HG02678 (cell line): ENCODE results near the gene LAX1.
A peak's percentile ranks its signal among the peaks of the same experiment; 100 is the strongest.
"Not testable (repeated sequence)": the region's sequence is repeated elsewhere in the genome, so short reads cannot be mapped to it uniquely, and the experiment has no call there.

Experiments used
- ATAC-seq: cut with Tn5 transposase; IDR thresholded peaks from one replicate; pipeline ENCODE4 v1.9.1; 2021; ENCODE audit warnings: mild to moderate bottlenecking, moderate library complexity; ENCODE audit not compliant: unreplicated experiment

LAX1 gene

GRCh38 chr1:203765029-203765837 is at the start of gene LAX1:
Gene LAX1, plus strand, starts transcription at chr1:203765183. Its CDS starts 383 bp downstream, at chr1:203765566.
- no peak for ATAC-seq

GRCh38 chr1:203717120-203717519 is 47.9 kb upstream of the LAX1 start:
- no peak for ATAC-seq

GRCh38 chr1:203720242-203720641 is 44.7 kb upstream of the LAX1 start:
- no peak for ATAC-seq

- ATAC-seq: no peak
Measured at GRCh38 chr1:203722909-203723308, 42.1 kb upstream of the LAX1 start.

DNA sequence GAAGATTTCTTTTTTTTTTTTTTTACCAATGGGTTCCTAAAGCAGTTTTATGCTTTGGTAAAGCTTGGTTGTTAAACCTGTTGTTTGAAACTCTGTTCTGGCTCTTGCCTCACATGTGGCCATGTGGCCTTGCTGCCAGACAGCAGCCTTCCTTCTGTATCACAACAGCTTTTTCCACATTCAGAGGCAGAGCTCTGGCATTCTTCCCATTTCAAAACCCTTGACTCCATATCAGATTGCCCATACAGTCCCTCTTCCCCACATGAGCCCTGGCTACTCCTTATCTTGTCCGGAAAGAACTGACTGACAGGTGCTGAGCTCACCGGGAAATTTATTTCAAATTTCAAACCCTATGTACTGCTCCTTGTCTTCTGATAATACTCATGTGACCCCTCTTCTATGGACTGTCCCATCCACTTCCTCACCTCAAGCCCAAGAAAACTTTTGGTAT is 38.5 kb upstream of the LAX1 start:
- ATAC-seq: no peak

DNA sequence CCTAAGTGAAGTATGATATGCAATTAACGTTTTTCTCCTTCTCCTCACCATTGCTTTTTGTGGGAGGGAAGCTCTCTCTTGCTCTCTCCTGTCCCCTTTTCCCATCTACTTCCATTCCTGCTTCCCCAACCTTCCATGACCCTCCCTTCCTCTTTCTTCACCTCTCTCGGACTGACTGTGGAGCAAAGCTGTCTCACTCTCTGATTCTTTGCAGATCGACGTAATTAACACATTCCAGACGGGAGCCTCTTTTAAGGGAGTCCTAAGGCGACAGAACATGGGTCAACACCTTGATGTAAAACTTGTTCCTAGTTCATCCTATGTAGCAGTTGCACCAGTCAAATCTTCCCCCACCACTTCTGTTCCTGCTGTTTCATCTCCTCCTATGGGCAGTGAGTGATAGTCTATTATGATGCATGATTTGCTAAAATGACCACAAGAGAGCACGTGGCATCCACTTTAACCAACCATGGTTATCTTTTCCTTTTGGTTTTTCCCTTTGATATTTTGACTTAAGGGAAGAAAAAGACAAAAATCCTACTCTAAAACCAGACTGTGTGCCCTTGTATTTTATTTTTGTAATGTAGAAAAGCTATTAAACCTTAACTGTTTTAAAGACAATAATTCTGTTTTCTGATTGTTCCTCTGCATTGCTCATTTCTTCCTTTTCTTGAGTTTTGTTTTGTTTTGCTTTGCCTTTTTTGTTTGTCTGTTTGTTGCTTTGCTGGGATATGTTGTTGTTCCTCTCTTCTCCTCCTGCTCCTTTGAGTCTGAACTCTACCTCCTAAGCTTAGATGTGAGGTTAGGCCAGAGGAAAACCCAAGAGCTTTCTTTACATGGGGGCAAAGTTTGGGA is 31.7 kb upstream of the LAX1 start:
- ATAC-seq: no peak

GRCh38 chr1:203742436-203742835 is 22.5 kb upstream of the LAX1 start:
- no peak for ATAC-seq

GRCh38 chr1:203743091-203743571 is 21.9 kb upstream of the LAX1 start:
- ATAC-seq: no peak

DNA sequence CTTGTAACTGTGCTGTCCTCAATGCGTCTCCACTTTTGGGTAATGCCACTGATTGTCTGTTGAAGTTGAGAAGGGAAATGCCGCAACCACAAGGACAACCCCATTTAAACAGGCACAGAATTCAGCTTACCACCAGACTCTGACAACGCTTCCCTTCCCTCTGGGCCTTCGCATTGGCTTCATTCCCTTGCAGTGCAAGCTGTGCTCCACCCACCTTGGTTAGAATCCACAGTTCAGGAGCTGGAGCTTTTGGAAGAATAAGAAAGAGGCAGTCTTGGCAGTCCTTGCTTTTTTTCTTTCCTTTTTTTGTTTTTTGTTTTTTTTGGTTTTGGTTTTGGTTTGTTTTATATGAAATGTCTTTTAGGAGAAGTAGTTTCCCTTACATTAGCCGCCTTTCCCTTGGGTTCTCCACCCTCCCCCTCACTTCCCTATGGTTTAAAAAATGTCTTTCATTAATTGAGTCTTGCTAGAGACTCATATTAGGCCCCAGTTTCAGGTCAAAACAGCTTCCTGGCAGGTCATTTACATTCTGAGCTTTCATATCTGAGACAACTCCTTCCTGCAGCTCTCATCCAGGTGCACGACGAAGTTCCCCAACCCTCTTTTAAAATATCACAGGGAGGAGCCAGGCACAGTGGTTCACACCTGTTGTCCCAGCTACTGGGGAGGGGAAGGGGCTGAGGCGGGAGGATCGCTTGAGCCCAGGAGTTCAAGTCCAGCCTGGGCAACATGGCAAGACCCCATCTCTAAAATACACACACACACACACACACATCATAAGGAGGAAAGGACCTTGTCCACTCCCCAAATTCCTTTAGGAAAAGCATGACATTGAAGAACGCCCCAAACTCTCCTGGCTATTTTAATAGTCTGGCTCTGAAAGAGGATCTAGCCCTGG is 20.7 kb upstream of the LAX1 start:
- peak; percentile 66 for ATAC-seq

GRCh38 chr1:203746281-203746680 is 18.7 kb upstream of the LAX1 start:
- no peak for ATAC-seq

DNA sequence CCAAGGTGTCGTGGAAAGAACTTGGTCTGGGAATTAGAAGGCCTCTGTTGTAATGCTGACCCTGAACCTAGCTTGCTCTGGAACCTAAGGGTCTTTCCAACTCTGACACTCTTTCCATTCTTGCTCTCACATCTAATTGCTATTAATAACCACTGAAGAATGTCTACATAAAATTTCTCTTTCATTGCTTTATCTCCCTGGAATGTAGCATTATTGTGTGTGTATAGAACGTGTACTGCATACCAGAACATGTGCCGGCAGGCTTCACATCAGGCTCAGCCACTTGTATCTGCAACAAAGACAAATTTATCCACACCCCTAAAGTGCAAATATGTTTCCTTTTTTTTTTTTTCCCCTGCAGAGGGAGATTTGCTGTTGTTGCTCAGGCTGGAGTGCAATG is 13.9 kb upstream of the LAX1 start:
- no peak for ATAC-seq

DNA sequence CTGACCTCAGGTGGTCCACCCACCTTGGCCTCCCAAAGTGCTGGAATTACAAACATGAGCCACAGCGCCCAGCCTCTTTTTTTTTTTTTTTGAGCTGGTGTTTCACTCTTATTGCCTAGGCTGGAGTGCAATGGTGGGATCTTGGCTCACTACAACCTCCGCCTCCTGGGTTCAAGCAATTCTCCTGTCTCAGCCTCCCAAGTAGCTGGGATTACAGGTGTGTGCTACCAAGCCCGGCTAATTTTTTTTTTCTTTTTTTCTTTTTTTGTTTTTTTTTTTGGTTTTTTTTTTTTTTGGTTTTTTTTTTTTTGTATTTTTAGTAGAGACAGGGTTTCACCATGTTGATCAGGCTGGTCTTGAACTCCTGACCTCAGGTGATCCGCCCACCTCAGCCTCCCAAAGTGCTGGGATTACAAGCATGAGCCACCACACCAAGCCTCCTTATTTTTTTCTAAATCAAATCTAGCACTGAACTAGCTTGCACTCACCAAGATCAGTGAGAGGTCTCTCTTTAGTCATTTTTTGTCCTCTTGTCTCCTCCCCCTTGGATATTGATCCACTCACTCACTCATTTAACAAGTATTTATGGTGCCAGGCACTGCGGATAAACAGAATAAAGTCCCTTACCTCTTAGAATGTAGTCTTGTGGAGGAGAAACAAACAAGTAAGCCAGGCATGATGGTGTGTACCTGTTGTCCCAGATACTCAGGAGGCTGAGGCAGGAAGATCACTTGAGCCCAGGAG is 13.2 kb upstream of the LAX1 start:
- not testable (repeated sequence) for ATAC-seq

GRCh38 chr1:203754455-203754864 is 10.5 kb upstream of the LAX1 start:
- peak; percentile 70 for ATAC-seq

GRCh38 chr1:203756036-203756435 is 8.9 kb upstream of the LAX1 start:
- ATAC-seq: no peak

GRCh38 chr1:203758749-203759148 is 6.2 kb upstream of the LAX1 start:
- ATAC-seq: not testable (repeated sequence)

DNA sequence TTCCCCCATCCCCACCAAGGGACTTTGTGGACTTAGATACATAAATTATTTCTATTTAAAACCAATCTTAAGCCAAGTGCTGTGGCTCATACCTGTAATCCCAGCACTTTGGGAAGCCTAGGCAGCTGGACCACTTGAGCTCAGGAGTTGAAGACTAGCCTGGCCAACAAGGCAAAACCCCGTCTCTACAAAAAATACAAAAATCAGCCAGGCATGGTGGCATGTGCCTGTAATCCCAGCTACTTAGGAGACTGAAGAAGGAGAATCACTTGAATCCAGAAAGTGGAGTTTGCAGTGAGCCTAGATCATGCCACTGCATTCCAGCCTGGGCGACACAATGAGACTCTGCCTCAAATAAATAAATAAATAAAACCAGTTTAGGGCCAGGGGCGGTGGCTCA is 4.5 kb upstream of the LAX1 start:
- ATAC-seq: no peak

- not testable (repeated sequence) for ATAC-seq
Measured at GRCh38 chr1:203761958-203762357, 3.0 kb upstream of the LAX1 start.

DNA sequence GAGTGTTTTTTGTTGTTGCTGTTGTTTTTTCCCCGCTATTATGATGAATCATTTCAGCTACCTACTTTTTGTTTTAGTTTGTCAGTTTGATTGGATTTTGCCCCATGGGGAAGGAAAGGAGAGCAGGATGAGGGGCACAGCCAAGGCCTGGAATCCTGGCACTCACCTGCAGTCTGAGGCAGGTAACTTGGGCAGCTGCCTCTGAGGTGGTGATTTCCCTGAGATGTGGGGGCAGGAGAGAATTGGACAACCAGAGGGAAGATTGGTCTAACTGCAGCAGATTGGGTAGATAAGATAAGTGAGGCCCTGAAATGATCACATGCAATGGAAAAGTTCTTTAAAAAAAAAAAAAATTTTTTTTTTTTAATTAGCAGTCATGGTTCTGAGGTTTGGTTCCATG is 1.5 kb upstream of the LAX1 start:
- no peak for ATAC-seq

DNA sequence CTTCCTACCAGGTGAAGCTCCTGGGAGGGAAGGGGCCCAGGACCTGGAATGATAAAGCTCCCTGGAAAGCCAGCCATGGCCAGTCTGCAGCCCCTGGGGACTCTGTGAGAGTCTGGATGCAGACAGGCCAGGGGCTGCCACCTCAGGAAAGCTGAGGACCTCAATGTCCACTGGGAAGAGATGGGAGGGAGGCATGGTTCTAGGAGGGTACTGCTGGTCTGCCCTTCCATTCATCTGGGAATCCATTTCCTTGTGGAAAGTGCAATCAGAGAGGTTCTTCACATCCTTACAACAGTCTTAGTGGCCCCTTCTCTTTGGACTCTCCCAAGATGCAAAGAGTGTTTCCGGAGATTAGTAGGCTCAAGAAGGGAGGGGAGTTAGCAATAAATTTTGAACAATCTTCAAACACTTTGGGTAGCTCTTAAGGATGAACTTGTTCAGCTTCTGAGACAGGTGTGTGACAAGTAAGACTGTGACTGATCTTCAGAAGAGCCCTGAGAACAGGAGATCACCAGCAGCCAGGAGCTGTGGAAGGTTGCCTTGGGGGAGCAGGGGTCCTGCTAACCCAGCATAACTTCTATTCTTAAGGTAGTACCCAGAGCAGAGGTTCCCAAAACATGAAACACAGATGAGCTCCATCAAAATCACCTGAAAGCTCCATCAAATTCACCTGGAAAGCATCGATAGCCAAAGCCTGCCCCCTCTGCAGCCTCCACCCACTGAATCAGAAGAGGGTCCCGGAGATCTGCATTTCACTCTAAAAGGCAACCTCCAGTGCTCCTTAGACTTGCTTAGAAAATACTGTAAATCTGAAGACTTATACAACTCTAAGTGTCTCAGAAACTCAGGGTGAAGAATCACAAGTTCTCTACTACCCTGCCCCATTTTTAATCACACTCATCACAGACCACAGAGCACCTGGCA is 616 bp upstream of the LAX1 start:
- ATAC-seq: no peak
